GM21825 (cell line): ENCODE results near the gene PURB.
A peak's percentile ranks its signal among the peaks of the same experiment; 100 is the strongest.
"Not testable (repeated sequence)": the region's sequence is repeated elsewhere in the genome, so short reads cannot be mapped to it uniquely, and the experiment has no call there.

Experiments
- ATAC-seq: cut with Tn5 transposase; IDR thresholded peaks from one replicate; pipeline ENCODE4 v1.9.1; 2021; ENCODE audit warnings: mild to moderate bottlenecking, moderate library complexity; ENCODE audit not compliant: unreplicated experiment

PURB gene

GRCh38 chr7:44885394-44886317 is at the start of gene PURB:
TSS of gene PURB (minus strand) at chr7:44885530. CDS start at chr7:44885348, 182 bp downstream.
- peak; percentile 81 for ATAC-seq

DNA sequence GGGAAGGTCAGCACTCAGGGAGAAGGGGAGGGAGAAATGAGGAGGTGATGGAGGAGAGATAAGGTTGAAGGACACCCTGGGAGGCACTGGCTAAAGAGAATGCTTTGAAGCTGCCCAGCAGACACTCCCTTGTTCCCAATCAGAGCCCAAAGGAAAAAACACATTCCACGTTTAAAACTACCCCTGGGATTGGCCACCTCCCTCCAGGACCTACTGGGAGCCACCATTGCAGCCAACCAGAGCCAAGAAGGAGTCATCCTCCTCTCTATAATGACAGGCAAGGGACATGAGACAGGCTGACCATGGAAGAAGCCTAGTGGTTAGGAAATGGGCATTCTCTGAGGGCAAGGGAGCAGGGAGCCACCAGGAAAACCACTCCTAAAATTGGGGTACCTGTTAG is 49.7 kb upstream of the PURB start:
- ATAC-seq = no peak

- not testable (repeated sequence) for ATAC-seq
Observed at GRCh38 chr7:44934510-44934909, 49.2 kb upstream of the PURB start.

GRCh38 chr7:44930921-44931320 is 45.6 kb upstream of the PURB start:
- ATAC-seq = no peak

GRCh38 chr7:44922351-44922694 is 37.0 kb upstream of the PURB start:
- no peak for ATAC-seq

GRCh38 chr7:44921607-44922350 is 36.4 kb upstream of the PURB start:
- ATAC-seq = no peak

- no peak for ATAC-seq
Observed at GRCh38 chr7:44920119-44920518, 34.8 kb upstream of the PURB start.

DNA sequence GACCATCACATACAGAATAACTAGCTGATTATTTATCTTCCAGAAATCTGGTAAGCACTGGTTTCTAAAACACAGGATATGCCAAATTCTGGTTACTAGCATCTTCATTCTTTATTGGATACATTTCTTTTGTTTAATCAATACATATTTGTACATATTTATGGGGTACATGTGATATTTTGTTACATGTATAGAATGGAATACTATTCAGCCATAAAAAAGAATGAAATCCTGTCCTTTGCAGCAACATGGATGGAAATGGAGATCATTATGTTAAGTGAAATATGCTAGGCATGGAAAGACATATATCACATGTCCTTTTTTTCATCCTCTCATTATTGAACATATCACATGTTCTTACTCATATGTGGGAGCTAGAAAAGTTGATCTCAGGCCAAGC is 32.7 kb upstream of the PURB start:
- ATAC-seq = no peak

DNA sequence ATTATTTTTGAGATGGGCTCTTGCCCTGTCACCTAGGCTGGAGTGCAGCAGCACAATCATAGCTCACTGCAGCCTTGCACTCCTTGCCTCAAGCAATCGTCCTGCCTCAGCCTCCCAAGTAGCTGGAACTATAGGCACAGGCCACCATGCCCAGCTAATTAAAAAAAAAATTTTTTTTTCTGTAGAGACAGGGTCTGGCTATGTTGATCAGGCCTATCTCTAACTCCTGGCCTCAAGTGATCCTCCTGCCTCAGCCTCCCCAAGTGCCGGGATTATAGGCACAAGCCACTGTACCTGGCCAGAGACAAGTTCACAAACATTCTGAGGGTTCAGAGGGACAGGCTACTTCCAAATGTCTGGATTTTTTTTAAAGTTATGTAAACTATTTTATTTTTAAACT is 32.1 kb upstream of the PURB start:
- ATAC-seq = no peak

- peak; percentile 83 for ATAC-seq
Observed at GRCh38 chr7:44914992-44915607, 29.8 kb upstream of the PURB start.

- ATAC-seq = no peak
Observed at GRCh38 chr7:44912775-44913347, 27.5 kb upstream of the PURB start.

DNA sequence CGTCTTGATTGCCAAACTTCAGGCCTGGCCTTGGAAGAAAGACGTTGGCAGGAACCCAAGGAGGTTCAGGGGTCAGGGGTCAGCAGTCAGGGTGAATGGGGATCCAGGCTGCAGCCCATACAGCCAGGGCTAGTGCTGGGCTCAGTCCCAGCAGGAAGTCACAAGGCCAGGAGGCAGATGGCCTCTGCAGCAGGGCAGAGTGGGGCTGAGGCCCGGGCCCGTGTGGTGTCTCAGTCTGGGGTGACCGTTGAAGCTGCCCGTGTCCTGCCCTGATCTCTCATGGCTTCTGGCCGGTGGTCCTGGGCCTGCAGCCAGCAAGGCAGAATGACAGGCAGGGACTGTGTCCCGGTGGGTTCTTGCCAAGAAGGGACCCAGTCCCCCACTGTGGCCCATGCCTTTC is 26.6 kb upstream of the PURB start:
- no peak for ATAC-seq

DNA sequence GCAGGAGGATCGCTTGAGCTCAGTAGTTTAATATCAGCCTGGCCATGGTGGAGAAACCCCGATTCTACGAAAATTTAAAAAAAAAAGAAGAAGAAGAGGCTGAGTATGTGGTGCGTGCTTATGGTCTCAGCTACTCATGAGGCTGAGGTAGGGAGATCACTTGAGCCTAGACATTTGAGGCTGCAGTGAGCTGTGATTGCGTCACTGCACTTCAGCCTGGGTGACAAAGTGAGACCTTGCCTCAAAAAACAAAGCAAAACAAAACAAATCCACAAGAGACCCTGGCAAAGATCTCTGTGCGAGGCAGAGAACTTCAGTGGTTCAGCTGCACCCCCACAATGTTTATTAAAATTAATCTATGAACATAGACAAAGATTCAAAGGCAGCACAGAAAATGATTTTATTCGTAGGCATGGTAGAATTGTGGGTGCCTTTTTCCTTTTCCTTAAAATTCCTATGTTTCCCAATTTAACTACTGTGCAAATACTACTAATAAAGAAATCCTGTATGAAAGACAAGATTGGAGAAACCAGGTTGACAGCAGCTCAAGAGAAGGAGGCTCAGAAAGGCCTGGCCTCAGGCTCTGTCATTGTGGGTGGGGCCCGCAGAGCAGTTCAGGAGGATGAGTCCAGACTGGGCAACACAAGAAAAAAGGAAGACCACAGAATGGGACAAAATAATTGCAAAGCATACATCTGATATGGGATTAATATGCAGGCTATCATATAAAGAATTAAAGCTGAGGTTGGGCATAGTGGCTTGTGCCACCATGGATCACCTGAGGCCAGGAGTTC is 24.5 kb upstream of the PURB start:
- ATAC-seq = no peak

DNA sequence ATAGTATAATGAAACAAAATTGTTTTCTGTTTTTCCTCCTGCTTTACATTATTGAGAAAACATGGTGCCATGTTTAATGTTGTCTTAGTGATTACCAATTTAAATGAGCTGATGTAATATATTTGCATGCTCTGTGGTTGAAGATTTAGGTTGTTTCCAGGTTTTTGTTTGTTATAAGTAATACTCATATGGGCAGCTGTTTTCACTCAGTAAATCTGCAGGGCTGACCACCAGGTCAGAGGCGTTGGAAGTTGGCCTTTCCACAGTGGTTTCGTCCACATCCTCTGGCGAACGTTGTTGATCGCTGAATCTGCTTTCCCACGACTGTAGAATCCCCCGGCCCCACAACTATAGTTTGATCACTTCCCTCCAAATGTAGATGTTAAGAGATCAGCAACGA is 21.6 kb upstream of the PURB start:
- ATAC-seq = no peak

- no peak for ATAC-seq
Observed at GRCh38 chr7:44905002-44905635, 19.8 kb upstream of the PURB start.

DNA sequence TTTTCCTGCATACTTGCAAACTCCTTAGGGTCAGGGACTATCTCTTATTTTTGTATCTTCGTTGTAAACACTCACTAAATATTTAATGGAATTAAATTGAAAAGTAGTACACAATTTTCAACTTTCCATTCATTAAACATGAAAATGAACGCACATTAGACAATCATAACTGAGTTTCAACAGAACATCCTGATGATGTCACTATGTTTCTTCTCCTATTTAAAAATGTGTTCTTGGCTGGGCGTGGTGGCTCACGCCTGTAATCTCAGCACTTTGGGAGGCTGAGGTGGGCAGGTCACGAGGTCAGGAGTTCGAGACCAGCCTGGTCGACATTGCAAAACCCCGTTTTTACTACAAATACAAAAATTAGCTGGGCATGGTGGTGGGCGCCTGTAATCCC is 14.1 kb upstream of the PURB start:
- ATAC-seq = no peak

GRCh38 chr7:44898039-44898438 is 12.7 kb upstream of the PURB start:
- ATAC-seq = no peak

DNA sequence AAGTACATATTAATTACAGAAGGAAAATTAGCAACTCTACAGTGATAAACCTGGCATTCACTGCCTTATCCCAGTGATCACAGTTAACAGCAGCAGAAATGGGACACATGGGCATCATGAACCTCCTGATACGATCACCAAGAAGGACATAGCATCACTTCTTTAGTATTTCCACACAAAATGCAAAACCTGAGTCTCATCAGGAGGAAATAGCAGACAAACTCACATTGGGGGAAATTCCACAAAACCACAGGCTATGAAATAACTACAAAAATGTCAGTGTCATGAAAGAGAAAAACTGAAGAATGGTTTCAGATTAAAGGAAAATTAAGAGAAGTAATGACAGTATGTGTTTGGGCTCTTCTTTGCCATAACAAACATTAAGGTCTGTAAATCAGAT is 12.0 kb upstream of the PURB start:
- ATAC-seq = no peak

DNA sequence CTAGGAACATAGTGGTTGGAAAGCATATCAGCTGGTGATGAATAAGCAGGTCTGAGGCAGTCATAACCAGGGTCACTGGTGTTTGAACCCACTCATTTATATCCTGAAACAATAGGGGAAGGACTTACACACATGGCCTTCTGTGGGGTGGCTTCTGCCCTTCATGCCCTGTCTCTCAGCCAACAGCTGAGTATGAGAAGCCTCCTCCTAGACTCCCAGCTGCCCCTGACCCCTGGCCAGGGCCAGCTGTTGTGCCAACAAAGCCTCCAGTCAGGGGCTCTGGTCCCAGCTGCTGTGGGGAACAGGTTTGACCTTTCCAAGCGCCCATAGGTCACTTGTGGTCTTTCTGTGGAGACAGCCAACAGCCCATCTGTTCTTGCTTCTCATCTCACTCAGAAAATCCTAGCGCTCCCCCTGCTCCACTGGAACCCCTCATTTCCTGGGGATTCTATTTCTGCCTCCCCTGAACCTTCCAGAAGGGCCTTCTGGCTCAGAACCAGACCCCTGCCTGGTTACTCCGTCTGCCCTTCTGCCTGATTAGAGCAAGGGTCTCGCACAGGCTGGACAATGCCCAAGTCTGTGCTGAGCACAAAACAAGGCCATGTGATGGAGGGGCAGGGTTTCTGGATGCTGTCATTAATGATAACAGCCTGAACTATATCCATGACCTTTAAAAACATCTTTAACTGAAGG is 9.7 kb upstream of the PURB start:
- no peak for ATAC-seq
